Parathyroid adenoma (tissue), 2 donors: ENCODE data around the gene PDZRN3.

ENCODE experiments used
- H2AFZ ChIP-seq: fragments of 300-600 bp; sonication (generic); one replicate; pipeline ENCODE4 v1.7.0; 2017; ENCODE audit warnings: antibody characterized with exemption, mild to moderate bottlenecking
- H3K27ac ChIP-seq: fragments of 300-600 bp; sonication (generic); one replicate; pipeline ENCODE4 v1.7.0; 2017
- H3K27me3 ChIP-seq: fragments of 300-600 bp; sonication (generic); one replicate; pipeline ENCODE4 v1.7.0; 2017; ENCODE audit warnings: low read length; ENCODE audit not compliant: control insufficient read depth, insufficient read depth
- H3K36me3 ChIP-seq: fragments of 300-600 bp; sonication (generic); one replicate; pipeline ENCODE4 v1.7.0; 2017; ENCODE audit warnings: low read length; ENCODE audit not compliant: control insufficient read depth, insufficient read depth
- H3K4me1 ChIP-seq: fragments of 300-600 bp; sonication (generic); one replicate; pipeline ENCODE4 v1.7.0; 2017; ENCODE audit warnings: control low read depth
- H3K4me2 ChIP-seq: fragments of 300-600 bp; sonication (generic); one replicate; pipeline ENCODE4 v1.7.0; 2017; ENCODE audit warnings: low read length
- H3K4me3 ChIP-seq: fragments of 300-600 bp; sonication (generic); one replicate; pipeline ENCODE4 v1.7.0; 2017; ENCODE audit warnings: low read depth, low read length
- H3K79me2 ChIP-seq: fragments of 300-600 bp; sonication (generic); one replicate; pipeline ENCODE4 v1.7.0; 2017; ENCODE audit warnings: control low read depth
- H3K9ac ChIP-seq: fragments of 300-600 bp; sonication (generic); one replicate; pipeline ENCODE4 v1.7.0; 2017; ENCODE audit warnings: mild to moderate bottlenecking
- H3K9me3 ChIP-seq: fragments of 300-600 bp; sonication (generic); one replicate; pipeline ENCODE4 v1.7.0; 2017; ENCODE audit warnings: low read length; ENCODE audit not compliant: control insufficient read depth
- CTCF ChIP-seq: fragments of 300-600 bp; sonication (generic); IDR thresholded peaks from one replicate; pipeline ENCODE4 v1.7.0; 2017; ENCODE audit warnings: antibody characterized with exemption, mild to moderate bottlenecking
- donor health status: primary hyperparathyroidism.

Gene PDZRN3

GRCh38 chr3:73510784-73511183 is 114.0 kb downstream of the PDZRN3 start:
- TF ChIP-seq CTCF: no peak
- Histone ChIP-seq H3K27me3 (no peaks in the 10 kb centered on the region), H3K9me3 (no peaks in the 10 kb centered on the region), H2AFZ (no peak overlapping the region), H3K4me3 (no peak overlapping the region), H3K9ac (no peak overlapping the region), H3K4me1 (no peaks in the 10 kb centered on the region), H3K36me3 (no peaks in the 10 kb centered on the region), H3K79me2 (no peaks in the 10 kb centered on the region), H3K27ac (no peak overlapping the region), H3K4me2 (no peak overlapping the region)

DNA sequence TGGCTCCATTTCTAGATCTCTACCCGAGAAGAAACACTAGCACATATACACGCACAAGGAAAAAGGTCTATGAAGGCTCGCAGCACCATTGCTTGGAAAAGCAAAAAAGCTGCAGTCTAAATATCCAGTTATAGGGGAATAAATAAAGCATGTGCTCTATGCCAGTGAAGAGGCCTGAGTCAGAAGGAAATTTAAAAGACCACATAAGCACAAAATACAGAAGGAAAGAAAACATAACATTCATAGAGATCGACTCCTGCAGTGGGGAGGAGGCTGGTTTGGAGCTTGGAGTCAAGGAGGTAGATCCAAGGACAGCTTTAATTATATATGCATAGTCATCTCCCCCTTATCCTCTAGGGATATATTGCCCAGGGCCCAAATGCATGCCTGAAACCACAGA is 114.4 kb downstream of the PDZRN3 start:
- no peak overlapping the region for H3K9ac ChIP-seq
- H3K4me1 ChIP-seq: no peaks in the 10 kb centered on the region
- no peak overlapping the region for H3K27ac ChIP-seq
- no peak overlapping the region for H3K4me2 ChIP-seq
- no peaks in the 10 kb centered on the region for H3K79me2 ChIP-seq
- no peaks in the 10 kb centered on the region for H3K36me3 ChIP-seq
- H3K9me3 ChIP-seq: no peaks in the 10 kb centered on the region
- no peak overlapping the region for H2AFZ ChIP-seq
- no peak for TF ChIP-seq CTCF
- H3K27me3 ChIP-seq: no peaks in the 10 kb centered on the region
- no peak overlapping the region for H3K4me3 ChIP-seq

DNA sequence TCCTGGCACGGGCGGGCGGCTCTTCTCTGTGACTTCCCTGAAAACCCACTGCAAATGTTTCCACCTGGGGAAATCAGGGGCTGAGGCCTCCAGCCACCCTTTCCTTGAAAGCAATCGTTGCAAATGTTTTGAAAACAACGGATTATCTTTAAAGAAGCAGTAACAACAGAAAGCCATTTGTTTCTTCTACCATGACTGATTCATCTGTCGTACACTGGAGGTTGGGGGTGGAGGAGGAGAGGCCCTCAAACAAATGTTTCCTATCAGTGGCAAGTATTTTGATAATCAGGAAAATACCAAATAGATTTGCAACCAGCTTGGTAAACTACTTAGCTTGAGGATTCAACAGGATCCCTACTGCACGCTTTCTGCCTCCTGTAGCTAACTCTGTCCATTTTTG is 114.9 kb downstream of the PDZRN3 start:
- no peaks in the 10 kb centered on the region for H3K4me1 ChIP-seq
- H3K9ac ChIP-seq: no peak overlapping the region
- no peak overlapping the region for H3K4me2 ChIP-seq
- no peak overlapping the region for H3K27ac ChIP-seq
- H2AFZ ChIP-seq: no peak overlapping the region
- no peaks in the 10 kb centered on the region for H3K36me3 ChIP-seq
- TF ChIP-seq CTCF: no peak
- H3K9me3 ChIP-seq: no peaks in the 10 kb centered on the region
- no peaks in the 10 kb centered on the region for H3K79me2 ChIP-seq
- H3K27me3 ChIP-seq: no peaks in the 10 kb centered on the region
- H3K4me3 ChIP-seq: no peak overlapping the region

- H3K4me1 ChIP-seq: no peaks in the 10 kb centered on the region
- no peak overlapping the region for H3K9ac ChIP-seq
- no peaks in the 10 kb centered on the region for H3K9me3 ChIP-seq
- TF ChIP-seq CTCF: no peak
- H3K27me3 ChIP-seq: no peaks in the 10 kb centered on the region
- H3K27ac ChIP-seq: no peak overlapping the region
- H3K36me3 ChIP-seq: no peaks in the 10 kb centered on the region
- H3K4me2 ChIP-seq: no peak overlapping the region
- H2AFZ ChIP-seq: no peak overlapping the region
- no peak overlapping the region for H3K4me3 ChIP-seq
- H3K79me2 ChIP-seq: no peaks in the 10 kb centered on the region
These were observed 115.7 kb downstream of the PDZRN3 start for GRCh38 chr3:73509066-73509465.

DNA sequence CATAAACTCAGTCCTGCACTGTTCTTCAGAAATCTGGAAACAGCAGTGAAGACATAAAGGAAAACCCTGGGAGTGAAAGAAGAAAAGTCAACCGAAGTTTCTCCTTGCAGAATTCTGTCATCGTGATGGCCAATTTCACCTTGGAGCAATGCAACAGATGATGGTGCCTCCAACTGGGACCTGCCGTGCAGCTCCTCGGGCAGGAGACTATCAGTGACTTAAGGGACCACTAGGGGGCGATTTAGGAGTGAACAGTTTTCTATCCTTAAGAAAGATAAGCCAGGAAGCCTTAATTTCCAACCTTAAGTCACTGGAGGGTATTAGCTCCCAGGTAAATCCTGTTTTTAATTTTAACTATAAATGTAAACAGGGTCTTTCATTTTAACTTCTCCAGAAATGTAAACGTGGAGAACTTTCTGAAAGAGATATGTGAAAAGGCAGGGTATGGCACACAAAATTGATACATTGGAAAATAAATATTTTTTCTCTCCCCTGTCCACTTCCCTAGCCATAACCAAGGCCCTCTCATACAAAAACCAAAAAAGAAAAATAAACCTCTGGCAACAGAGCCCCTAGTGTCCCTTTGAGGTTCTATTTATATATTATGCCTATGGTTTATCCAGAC is 116.3 kb downstream of the PDZRN3 start:
- Histone ChIP-seq H3K4me2 (no peak overlapping the region), H3K36me3 (no peaks in the 10 kb centered on the region), H3K27ac (no peak overlapping the region), H3K27me3 (no peaks in the 10 kb centered on the region), H3K9me3 (no peaks in the 10 kb centered on the region), H3K4me3 (no peak overlapping the region), H2AFZ (no peak overlapping the region), H3K9ac (no peak overlapping the region), H3K4me1 (no peaks in the 10 kb centered on the region), H3K79me2 (no peaks in the 10 kb centered on the region)
- TF ChIP-seq CTCF: peak; percentile 77
